ENCODE data around the gene SEZ6L2.

Gene SEZ6L2

DNA sequence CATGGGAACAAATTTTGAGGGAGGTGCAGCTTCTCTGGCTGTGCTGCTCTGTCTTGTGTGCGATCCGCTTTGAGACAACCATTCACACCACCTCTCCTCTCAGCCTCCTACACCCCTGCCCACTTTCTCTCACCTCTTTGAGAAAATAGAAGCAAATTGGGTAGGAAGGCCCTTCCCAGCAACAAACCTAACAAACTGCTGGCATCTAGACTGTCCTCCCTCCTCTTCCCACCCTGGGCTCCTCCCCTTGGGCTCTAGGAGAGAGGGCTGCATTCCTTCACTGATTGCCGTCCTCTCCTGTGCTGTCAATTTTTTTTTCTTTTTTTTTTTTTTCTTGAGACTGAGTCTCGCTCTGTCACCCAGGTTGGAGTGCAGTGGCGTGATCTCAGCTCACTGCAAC lies 49.8 kb downstream of the SEZ6L2 start:
- DNase-seq (ENCODE audit: low spot score) = no peak
- TF ChIP-seq, protein P1, sequence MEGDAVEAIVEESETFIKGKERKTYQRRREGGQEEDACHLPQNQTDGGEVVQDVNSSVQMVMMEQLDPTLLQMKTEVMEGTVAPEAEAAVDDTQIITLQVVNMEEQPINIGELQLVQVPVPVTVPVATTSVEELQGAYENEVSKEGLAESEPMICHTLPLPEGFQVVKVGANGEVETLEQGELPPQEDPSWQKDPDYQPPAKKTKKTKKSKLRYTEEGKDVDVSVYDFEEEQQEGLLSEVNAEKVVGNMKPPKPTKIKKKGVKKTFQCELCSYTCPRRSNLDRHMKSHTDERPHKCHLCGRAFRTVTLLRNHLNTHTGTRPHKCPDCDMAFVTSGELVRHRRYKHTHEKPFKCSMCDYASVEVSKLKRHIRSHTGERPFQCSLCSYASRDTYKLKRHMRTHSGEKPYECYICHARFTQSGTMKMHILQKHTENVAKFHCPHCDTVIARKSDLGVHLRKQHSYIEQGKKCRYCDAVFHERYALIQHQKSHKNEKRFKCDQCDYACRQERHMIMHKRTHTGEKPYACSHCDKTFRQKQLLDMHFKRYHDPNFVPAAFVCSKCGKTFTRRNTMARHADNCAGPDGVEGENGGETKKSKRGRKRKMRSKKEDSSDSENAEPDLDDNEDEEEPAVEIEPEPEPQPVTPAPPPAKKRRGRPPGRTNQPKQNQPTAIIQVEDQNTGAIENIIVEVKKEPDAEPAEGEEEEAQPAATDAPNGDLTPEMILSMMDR (conservative IDR thresholded peaks at IDR 0.05; ENCODE audit: low read depth) = no peak
- CTCF ChIA-PET = interaction anchor here (0.6 to 1.5 kb wide), 9 partner anchors 11 to 198 kb away, joined by 3 to 9 read pairs (median 4); partner anchors contain the start of gene KIF22
- POLR2A ChIA-PET (ENCODE audit: low non-redundant PET) = interaction anchor here (0.7 kb wide), 1 partner anchor 16 kb away, joined by 12 read pairs; no protein-coding TSS in a partner anchor
- peak overlapping the region; percentile 37 for H3K27ac ChIP-seq

GRCh38 chr16:29848420-29849297 lies 50.7 kb downstream of the SEZ6L2 start:
- CTCF ChIA-PET = interaction anchor here (0.6 to 2.2 kb wide), 21 partner anchors 11 to 1003 kb away, joined by 3 to 15 read pairs (median 4); partner anchors contain the start of genes KIF22, PAGR1 and TUFM
- peak overlapping the region; percentile 20; the same call in 1 of the 2 replicates for H3K27ac ChIP-seq
- POLR2A ChIA-PET (ENCODE audit: low non-redundant PET) = interaction anchor here (0.7 kb wide), 1 partner anchor 17 kb away, joined by 12 read pairs; no protein-coding TSS in a partner anchor
- TF ChIP-seq, protein P1 (conservative IDR thresholded peaks at IDR 0.05; ENCODE audit: low read depth) = peak; percentile 78
- DNase-seq (ENCODE audit: low spot score) = peak; percentile 44

DNA sequence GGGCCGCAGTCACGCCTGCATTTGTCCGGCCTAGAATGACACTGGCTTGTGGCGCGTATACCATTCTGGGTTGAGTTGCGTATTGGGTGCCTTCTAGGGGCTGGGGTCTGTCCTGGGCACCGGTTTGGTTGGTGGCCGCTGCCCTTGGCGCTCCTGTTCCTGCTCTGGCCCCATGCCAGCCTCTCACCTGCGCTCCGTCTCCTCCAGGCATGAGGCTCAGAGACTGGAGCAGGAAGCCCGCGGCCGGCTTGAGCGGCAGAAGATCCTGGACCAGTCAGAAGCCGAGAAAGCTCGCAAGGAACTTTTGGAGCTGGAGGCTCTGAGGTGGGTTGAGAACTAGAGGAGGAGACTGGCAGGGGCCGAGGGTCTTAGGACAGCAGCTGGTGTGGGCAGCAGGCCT lies 53.7 kb downstream of the SEZ6L2 start:
- TF ChIP-seq, protein P1 (conservative IDR thresholded peaks at IDR 0.05; ENCODE audit: low read depth) = no peak
- POLR2A ChIA-PET (ENCODE audit: low non-redundant PET) = no interaction called here

GRCh38 chr16:29844575-29845331 lies 54.6 kb downstream of the SEZ6L2 start:
- TF ChIP-seq, protein P1 (conservative IDR thresholded peaks at IDR 0.05; ENCODE audit: low read depth) = no peak
- CTCF ChIA-PET = interaction anchor here (0.6 kb wide), 1 partner anchor 40 kb away, joined by 7 read pairs; no protein-coding TSS in a partner anchor
- POLR2A ChIA-PET (ENCODE audit: low non-redundant PET) = no interaction called here
- DNase-seq (ENCODE audit: low spot score) = no peak
- H3K27ac ChIP-seq = peak overlapping the region; percentile 36

More for the DNA sequence above, 53.7 kb downstream of the SEZ6L2 start:
- CTCF ChIA-PET = interaction anchor here (0.6 kb wide), 1 partner anchor 41 kb away, joined by 7 read pairs; no protein-coding TSS in a partner anchor
- peak overlapping the region; percentile 36 for H3K27ac ChIP-seq
- no peak for DNase-seq (ENCODE audit: low spot score)

GRCh38 chr16:29843931-29844330 lies 55.4 kb downstream of the SEZ6L2 start:
- CTCF ChIA-PET = no interaction called here
- POLR2A ChIA-PET (ENCODE audit: low non-redundant PET) = no interaction called here
- TF ChIP-seq, protein P1 (conservative IDR thresholded peaks at IDR 0.05; ENCODE audit: low read depth) = no peak
- DNase-seq (ENCODE audit: low spot score) = no peak
- peak overlapping the region; percentile 36 for H3K27ac ChIP-seq

Data from RWPE1 (cell line).